Measurements from ENCODE around the gene NANOS3.
A peak's percentile ranks its signal among the peaks of the same experiment; 100 is the strongest.
"Not testable (repeated sequence)": the region's sequence is repeated elsewhere in the genome, so short reads cannot be mapped to it uniquely, and the experiment has no call there.

Gene NANOS3

GRCh38 chr19:13843104-13843921 is 33.6 kb upstream of the NANOS3 start:
- DNase-seq = no peak

GRCh38 chr19:13844130-13844631 is 32.8 kb upstream of the NANOS3 start:
- DNase-seq = no peak

- peak; percentile 39 for DNase-seq
These were observed 30.2 kb upstream of the NANOS3 start for GRCh38 chr19:13846557-13847406.

DNA sequence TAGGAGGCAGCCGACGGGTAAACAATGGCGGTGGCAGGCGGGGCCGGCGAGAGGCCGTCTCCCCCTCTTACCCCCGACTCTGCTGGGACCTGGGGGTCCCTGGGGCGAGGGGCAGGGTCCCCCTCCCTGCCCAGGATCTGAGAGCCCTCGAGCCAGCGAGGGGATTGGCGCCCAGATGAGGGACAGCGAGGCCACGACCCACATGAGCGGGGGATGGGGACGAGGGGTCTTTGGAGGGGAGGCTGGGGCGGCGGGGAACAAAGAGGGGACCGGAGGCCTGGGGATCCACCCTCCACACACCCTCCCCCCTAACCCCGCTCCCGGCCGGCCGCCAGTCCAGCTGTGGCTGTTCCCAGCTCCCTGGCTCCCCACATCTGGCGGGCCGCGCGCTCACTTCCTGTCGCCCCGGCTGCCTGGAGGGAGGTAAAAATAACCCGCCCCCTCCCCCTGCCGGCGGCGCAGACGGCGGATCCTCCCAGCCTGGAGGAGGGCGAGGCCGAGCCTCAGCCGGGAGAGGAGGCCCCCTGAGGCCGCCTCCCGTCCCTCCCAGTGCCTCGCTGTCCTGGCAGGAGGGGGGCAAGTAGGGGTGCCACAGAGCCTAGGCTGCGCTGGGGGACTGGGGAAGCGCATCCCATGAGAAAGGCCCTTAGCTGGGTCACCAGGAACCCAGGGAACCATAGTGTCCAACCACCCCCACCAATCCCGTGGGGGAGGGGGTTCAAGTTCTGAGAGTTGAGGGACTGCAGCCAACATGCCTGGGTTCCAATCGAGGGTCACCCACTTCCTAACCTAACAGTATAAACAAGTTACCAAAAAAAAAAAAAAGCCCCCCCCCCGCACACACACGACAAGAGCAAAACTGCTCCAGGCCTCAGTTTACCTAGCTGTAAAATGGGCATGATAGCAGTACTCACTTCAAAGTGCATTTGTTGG is 29.3 kb upstream of the NANOS3 start:
- peak; percentile 45 for DNase-seq

GRCh38 chr19:13848340-13848677 is 28.6 kb upstream of the NANOS3 start:
- no peak for DNase-seq

- DNase-seq = no peak
These were observed 27.9 kb upstream of the NANOS3 start for GRCh38 chr19:13848798-13849676.

DNA sequence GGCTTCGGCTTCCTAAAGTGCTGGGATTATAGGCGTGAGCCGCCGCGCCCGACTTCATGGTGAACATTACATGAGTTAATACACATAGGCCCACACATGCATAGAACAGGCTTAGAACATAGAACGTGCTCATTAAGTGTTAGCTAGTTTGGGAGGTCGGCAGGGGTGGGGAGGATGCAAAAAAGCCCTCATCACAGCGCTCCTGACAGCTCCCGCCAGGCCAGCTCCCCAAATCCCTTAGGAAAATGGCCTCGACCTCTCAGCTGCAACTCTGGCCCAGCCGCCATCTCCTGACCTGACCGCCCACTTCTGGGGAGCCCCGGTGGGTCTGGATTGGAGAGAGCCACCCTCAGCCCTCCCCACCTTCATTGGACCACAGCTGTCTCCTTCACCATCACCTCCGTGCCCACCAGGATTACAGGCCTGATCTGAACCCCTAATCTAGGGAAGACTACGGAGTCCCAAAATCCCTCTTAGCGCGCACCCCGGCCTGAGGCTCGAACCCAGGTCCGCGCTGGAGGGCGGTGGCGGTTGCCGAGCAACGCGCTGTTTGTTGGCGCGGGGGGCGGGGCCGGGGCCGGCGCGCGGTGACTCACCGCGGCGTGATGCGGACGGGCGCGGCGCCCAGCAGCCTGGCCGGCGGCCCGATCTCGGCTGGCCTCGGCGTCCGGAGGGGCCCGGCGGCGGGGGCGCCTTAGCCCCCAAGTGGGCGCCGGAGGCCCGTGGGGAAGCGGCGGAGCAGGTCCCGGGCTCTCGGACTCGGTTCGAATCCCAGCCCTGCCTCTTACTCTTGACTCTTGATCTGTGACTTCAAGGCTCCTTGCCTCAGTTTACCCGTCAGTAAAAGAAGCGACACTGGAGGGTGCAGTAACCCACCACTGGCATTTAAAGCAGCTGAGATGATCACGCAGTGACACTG is 26.7 kb upstream of the NANOS3 start:
- DNase-seq = no peak

GRCh38 chr19:13850910-13851733 is 25.8 kb upstream of the NANOS3 start:
- DNase-seq = no peak

DNA sequence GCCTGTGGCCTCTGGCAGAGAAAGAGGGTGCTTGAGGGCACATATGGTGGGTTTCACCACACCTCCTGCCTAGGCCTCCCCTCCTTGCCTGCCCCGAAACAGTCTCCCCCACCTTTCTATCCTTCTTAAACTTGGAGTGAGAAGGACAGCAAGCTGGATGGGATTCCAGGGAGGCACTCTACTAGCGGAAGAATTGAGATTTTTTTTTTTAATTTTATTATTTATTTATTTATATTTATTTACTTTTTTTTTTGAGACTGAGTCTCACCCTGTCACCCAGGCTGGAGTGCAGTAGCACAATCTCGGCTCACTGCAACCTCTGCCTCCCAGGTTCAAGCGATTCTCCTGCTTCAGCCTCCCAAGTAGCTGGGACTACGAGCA is 25.2 kb upstream of the NANOS3 start:
- DNase-seq = not testable (repeated sequence)

DNA sequence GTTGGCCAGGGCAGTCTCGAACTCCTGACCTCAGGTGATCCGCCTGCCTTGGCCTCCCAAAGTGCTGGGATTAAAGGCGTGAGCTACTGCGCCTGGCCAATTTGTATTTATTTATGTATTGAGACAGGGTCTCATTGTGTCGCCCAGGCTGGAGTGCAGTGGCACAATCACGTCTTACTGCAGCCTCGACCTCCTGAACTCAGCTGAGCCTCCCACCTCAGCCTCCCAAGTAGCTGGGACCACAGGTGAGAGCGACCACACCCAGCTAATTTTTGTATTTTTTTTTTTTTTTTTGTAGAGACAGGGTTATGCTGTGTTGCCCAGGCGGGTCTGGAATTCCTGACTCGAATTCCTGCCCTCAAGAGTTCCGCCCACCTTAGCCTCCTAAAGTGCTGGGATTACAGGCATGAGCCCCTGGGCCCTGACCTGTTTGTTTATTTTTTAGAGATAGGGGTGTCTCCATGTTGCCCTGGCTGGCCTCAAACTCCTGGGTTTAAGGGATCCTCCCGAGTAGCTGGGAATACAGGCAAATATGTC is 24.7 kb upstream of the NANOS3 start:
- not testable (repeated sequence) for DNase-seq

GRCh38 chr19:13856497-13856896 is 20.4 kb upstream of the NANOS3 start:
- no peak for DNase-seq

GRCh38 chr19:13859361-13859880 is 17.5 kb upstream of the NANOS3 start:
- DNase-seq = no peak

- DNase-seq = no peak
These were observed 16.1 kb upstream of the NANOS3 start for GRCh38 chr19:13860679-13861391.

- DNase-seq = no peak
These were observed 15.6 kb upstream of the NANOS3 start for GRCh38 chr19:13861392-13861713.

- peak; percentile 32 for DNase-seq
These were observed 15.0 kb upstream of the NANOS3 start for GRCh38 chr19:13861714-13862531.

DNA sequence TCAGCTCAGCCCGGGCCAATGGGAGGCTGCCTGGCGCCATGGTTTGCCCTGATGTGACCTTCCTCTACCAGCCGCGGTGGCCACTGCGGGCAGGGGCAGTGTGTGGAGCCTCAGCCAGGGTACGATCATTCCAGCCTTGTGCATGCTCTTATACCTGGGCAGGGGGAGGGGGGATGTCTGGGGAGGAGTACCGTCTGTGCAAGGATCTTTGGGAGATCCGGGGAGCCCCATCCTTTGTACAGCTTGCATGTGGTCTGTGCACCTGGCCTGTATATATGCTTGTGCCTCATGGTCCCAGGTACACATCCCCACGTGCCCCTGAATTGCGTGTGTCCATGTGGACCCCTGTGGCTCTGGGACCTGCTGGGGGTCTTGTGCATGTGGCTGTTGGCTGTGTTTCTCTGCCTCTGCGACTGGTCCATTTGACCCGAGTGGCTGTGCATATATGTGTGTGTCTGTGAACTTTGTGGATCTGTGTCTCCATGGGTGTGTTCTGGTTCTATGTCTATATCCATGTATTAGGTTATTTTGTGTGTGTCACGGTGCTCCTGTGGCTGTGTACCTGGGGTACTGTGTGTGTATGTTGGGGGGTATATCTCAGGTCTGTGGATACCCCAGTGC is 12.8 kb upstream of the NANOS3 start:
- no peak for DNase-seq

Measured in NCI-H1694 treated with DMSO at 0.1 percent for 48 hours (cell line).